ENCODE measurements around the gene LCN10. TPM values are rescaled to one million over a fixed set of nuclear protein-coding genes. Genes with fewer than 3 reads are reported as not detected.

Gene LCN10
- total and polyA plus RNA-seq, 9 of the 15 experiments (the other 6 are each of a cell fraction or from before 2014, with no cell fraction given), result 0.10 to 0.21 (median 0.14) TPM; not detected in 6

DNA sequence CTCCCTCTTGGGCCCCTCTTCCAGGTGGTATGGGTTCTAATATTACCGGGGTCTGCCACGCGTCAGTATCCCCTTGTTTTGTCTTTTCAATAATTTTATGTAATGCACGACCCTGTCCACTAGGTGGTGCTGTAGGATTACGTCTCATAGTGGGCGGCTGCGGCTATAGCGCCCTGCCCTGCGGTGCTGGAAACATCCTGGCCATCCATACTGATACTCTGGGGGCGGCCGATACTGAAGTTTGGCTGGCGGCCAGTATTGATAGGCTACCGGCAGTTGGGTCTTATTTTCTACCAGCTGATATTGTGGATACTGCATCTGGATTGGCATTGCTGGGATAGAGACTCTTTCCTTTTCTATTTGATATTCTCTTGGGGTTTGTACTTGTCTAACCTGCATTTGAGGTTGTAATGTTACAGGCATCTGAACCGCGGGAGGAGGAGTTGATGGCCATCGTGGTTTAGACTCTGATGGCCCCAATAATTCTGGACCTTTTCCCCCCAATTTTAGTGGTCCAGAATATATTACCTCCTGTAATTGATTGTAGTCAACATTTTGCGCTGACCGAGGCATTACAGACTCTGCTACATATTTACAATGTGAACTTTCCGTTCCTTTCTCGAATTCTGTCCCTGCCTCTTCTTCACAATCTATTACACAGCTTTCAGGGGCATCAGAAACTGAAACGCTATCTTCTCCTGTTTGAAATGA is 45.1 kb upstream of the LCN10 start (continued):
- no peak for TF ChIP-seq ZMIZ1 (IDR thresholded peaks at IDR 0.05; ENCODE audit: low read depth in 2 of 2, low read length in 2 of 2)
- TF ChIP-seq TRIM28 (IDR thresholded peaks at IDR 0.05), result 0 out of 2 replicates have a peak, but pooled peaks have one; percentile 38
- TF ChIP-seq WHSC1 (IDR thresholded peaks at IDR 0.05; ENCODE audit: low read length), result no peak
- TF ChIP-seq NFRKB (IDR thresholded peaks at IDR 0.05; ENCODE audit: low read depth), result peak; percentile 54; the same call in 1 of the 2 replicates
- TF ChIP-seq, protein P1, sequence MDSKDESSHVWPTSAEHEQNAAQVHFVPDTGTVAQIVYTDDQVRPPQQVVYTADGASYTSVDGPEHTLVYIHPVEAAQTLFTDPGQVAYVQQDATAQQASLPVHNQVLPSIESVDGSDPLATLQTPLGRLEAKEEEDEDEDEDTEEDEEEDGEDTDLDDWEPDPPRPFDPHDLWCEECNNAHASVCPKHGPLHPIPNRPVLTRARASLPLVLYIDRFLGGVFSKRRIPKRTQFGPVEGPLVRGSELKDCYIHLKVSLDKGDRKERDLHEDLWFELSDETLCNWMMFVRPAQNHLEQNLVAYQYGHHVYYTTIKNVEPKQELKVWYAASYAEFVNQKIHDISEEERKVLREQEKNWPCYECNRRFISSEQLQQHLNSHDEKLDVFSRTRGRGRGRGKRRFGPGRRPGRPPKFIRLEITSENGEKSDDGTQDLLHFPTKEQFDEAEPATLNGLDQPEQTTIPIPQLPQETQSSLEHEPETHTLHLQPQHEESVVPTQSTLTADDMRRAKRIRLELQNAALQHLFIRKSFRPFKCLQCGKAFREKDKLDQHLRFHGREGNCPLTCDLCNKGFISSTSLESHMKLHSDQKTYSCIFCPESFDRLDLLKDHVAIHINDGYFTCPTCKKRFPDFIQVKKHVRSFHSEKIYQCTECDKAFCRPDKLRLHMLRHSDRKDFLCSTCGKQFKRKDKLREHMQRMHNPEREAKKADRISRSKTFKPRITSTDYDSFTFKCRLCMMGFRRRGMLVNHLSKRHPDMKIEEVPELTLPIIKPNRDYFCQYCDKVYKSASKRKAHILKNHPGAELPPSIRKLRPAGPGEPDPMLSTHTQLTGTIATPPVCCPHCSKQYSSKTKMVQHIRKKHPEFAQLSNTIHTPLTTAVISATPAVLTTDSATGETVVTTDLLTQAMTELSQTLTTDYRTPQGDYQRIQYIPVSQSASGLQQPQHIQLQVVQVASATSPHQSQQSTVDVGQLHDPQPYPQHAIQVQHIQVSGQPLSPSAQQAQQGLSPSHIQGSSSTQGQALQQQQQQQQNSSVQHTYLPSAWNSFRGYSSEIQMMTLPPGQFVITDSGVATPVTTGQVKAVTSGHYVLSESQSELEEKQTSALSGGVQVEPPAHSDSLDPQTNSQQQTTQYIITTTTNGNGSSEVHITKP (IDR thresholded peaks at IDR 0.05; ENCODE audit: partially characterized antibody), result no peak
- TF ChIP-seq, protein P2, sequence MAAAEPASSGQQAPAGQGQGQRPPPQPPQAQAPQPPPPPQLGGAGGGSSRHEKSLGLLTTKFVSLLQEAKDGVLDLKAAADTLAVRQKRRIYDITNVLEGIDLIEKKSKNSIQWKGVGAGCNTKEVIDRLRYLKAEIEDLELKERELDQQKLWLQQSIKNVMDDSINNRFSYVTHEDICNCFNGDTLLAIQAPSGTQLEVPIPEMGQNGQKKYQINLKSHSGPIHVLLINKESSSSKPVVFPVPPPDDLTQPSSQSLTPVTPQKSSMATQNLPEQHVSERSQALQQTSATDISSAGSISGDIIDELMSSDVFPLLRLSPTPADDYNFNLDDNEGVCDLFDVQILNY (CRISPR knock-in tag; IDR thresholded peaks at IDR 0.05), result 0 out of 2 replicates have a peak, but pooled peaks have one; percentile 29
- no peak for TF ChIP-seq GATAD2A (IDR thresholded peaks at IDR 0.05)
- no peak for TF ChIP-seq MCM5 (IDR thresholded peaks at IDR 0.05; ENCODE audit: low read depth)
- TF ChIP-seq, protein P3, sequence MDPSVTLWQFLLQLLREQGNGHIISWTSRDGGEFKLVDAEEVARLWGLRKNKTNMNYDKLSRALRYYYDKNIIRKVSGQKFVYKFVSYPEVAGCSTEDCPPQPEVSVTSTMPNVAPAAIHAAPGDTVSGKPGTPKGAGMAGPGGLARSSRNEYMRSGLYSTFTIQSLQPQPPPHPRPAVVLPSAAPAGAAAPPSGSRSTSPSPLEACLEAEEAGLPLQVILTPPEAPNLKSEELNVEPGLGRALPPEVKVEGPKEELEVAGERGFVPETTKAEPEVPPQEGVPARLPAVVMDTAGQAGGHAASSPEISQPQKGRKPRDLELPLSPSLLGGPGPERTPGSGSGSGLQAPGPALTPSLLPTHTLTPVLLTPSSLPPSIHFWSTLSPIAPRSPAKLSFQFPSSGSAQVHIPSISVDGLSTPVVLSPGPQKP (CRISPR knock-in tag; IDR thresholded peaks at IDR 0.05), result no peak
- TF ChIP-seq ZNF79 (CRISPR knock-in tag; IDR thresholded peaks at IDR 0.05; ENCODE audit: low read depth), result no peak
- TF ChIP-seq, protein P4, sequence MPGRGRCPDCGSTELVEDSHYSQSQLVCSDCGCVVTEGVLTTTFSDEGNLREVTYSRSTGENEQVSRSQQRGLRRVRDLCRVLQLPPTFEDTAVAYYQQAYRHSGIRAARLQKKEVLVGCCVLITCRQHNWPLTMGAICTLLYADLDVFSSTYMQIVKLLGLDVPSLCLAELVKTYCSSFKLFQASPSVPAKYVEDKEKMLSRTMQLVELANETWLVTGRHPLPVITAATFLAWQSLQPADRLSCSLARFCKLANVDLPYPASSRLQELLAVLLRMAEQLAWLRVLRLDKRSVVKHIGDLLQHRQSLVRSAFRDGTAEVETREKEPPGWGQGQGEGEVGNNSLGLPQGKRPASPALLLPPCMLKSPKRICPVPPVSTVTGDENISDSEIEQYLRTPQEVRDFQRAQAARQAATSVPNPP (IDR thresholded peaks at IDR 0.05; ENCODE audit: borderline replicate concordance, insufficient read depth, insufficient read length), result no peak
- TF ChIP-seq ZNF707 (CRISPR knock-in tag; conservative IDR thresholded peaks at IDR 0.05), result no peak
- no peak for TF ChIP-seq ZKSCAN1 (IDR thresholded peaks at IDR 0.05; ENCODE audit: low read depth, low read length)
- no peak for TF ChIP-seq NFE2L1 (tag; IDR thresholded peaks at IDR 0.05; ENCODE audit: borderline replicate concordance, low read depth)
- no peak for TF ChIP-seq NFXL1 (CRISPR knock-in tag; IDR thresholded peaks at IDR 0.05)
- no peak for TF ChIP-seq BDP1 (IDR thresholded peaks at IDR 0.05; ENCODE audit: insufficient read depth, insufficient read length)
- TF ChIP-seq ETV6 (IDR thresholded peaks at IDR 0.05; ENCODE audit: borderline replicate concordance in 1 of 2, low read depth in 2 of 2, low read length in 1 of 2), result no peak
- no peak for TF ChIP-seq ETV6 (CRISPR knock-in tag; IDR thresholded peaks at IDR 0.05; ENCODE audit: borderline replicate concordance)
